ENCODE data around the gene KIF12. TPM values are rescaled to one million over a fixed set of nuclear protein-coding genes. Genes with fewer than 3 reads are reported as not detected.
"Not testable (repeated sequence)": the region's sequence is repeated elsewhere in the genome, so short reads cannot be mapped to it uniquely, and the experiment has no call there.

KIF12 gene
- polyA plus RNA-seq, 1 donor = 0.52 TPM

DNA sequence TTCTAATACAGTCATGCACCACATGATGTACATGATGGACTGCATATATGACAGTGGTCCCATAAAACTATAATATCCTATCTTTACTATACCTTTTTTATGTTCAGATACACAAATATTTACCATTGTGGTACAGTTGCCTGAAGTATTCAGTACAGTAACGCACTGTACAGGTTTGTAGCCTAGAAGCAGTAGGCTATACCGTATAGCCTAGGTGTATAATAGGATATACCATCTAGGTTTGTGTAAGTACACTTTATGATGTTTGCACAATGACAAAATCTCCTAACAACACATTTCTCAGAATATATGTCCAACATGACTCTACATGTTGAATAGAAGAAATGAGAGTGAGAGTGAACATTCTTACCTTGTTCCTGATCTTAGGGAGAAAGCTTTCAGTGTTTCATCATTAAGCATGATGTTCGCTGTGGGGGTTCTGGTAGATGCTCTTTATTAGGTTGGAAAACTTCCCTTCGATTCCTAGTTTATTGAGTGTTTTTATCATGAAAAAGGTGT is 52.8 kb downstream of the KIF12 start:
- DNase-seq = no peak

- DNase-seq = not testable (repeated sequence)
Measured at GRCh38 chr9:114043660-114044059, 55.4 kb downstream of the KIF12 start.

Other genes starting within 250 kb of the KIF12 start
- gene ZNF618, start 223.0 kb downstream of the KIF12 start, polyA plus RNA-seq (ENCODE audit: insufficient read length) = 15.1 TPM
- gene AMBP, start 21.0 kb downstream of the KIF12 start, polyA plus RNA-seq (ENCODE audit: insufficient read length) = 0.27 TPM
- 36.9 TPM for gene COL27A1, start 56.2 kb upstream of the KIF12 start, polyA plus RNA-seq (ENCODE audit: insufficient read length)
- 0.30 TPM for gene ORM1, start 223.8 kb upstream of the KIF12 start, polyA plus RNA-seq (ENCODE audit: insufficient read length)
- gene ORM2, start 230.6 kb upstream of the KIF12 start, polyA plus RNA-seq (ENCODE audit: insufficient read length) = 0.37 TPM